ENCODE results near the gene FLAD1.
"Not testable (repeated sequence)": the region's sequence is repeated elsewhere in the genome, so short reads cannot be mapped to it uniquely, and the experiment has no call there.

The FLAD1 gene

GRCh38 chr1:154988058-154988954 lies 5.2 kb downstream of the FLAD1 start:
- Mint-ChIP-seq H3K27me3 (no peaks in the 10 kb centered on the region), H3K36me3 (ENCODE audit: low read depth) (peaks cover 35% of the 10 kb centered on the region), H3K9me3 (no peaks in the 10 kb centered on the region), H3K4me1 (ENCODE audit: low read depth) (peaks cover 14% of the 10 kb centered on the region), H3K4me3 (no peak overlapping the region), H3K27ac (no peak overlapping the region)

- Mint-ChIP-seq H3K27me3 (no peaks in the 10 kb centered on the region), H3K36me3 (ENCODE audit: low read depth) (peaks cover 35% of the 10 kb centered on the region), H3K27ac (no peak overlapping the region), H3K4me1 (ENCODE audit: low read depth) (peaks cover 8% of the 10 kb centered on the region), H3K9me3 (no peaks in the 10 kb centered on the region), H3K4me3 (no peak overlapping the region)
Measured at GRCh38 chr1:154989195-154989860, 6.2 kb downstream of the FLAD1 start.

GRCh38 chr1:154990276-154990675 lies 7.1 kb downstream of the FLAD1 start:
- H3K27ac Mint-ChIP-seq, result no peak overlapping the region
- peaks cover 35% of the 10 kb centered on the region for H3K36me3 Mint-ChIP-seq (ENCODE audit: low read depth)
- H3K27me3 Mint-ChIP-seq, result no peaks in the 10 kb centered on the region
- peaks cover 3% of the 10 kb centered on the region for H3K4me1 Mint-ChIP-seq (ENCODE audit: low read depth)
- H3K4me3 Mint-ChIP-seq, result no peak overlapping the region
- no peaks in the 10 kb centered on the region for H3K9me3 Mint-ChIP-seq

GRCh38 chr1:154992721-154993571 lies 9.8 kb downstream of the FLAD1 start:
- H3K36me3 Mint-ChIP-seq (ENCODE audit: low read depth), result peaks cover 28% of the 10 kb centered on the region
- H3K9me3 Mint-ChIP-seq, result no peaks in the 10 kb centered on the region
- H3K4me3 Mint-ChIP-seq, result no peak overlapping the region
- H3K27ac Mint-ChIP-seq, result no peak overlapping the region
- H3K27me3 Mint-ChIP-seq, result peaks cover 7% of the 10 kb centered on the region
- H3K4me1 Mint-ChIP-seq (ENCODE audit: low read depth), result peaks cover 8% of the 10 kb centered on the region

- Mint-ChIP-seq H3K9me3 (no peaks in the 10 kb centered on the region), H3K27ac (no peak within 1 kb of the TSS), H3K27me3 (peaks cover 7% of the 10 kb centered on the region), H3K36me3 (ENCODE audit: low read depth) (peaks cover 21% of the 10 kb centered on the region), H3K4me3 (no peak within 1 kb of the TSS), H3K4me1 (ENCODE audit: low read depth) (peaks cover 14% of the 10 kb centered on the region)
Measured at GRCh38 chr1:154993572-154994268, 10.6 kb downstream of the FLAD1 start, which contains the start of gene LENEP. Gene LENEP (plus strand): TSS chr1:154993586. CDS start chr1:154993608, 22 bp downstream.

- H3K9me3 Mint-ChIP-seq, result no peaks in the 10 kb centered on the region
- peaks cover 7% of the 10 kb centered on the region for H3K27me3 Mint-ChIP-seq
- no peak overlapping the region for H3K4me3 Mint-ChIP-seq
- peaks cover 16% of the 10 kb centered on the region for H3K36me3 Mint-ChIP-seq (ENCODE audit: low read depth)
- peaks cover 20% of the 10 kb centered on the region for H3K4me1 Mint-ChIP-seq (ENCODE audit: low read depth)
- no peak overlapping the region for H3K27ac Mint-ChIP-seq
Measured at GRCh38 chr1:154994269-154994587, 11.1 kb downstream of the FLAD1 start.

- Mint-ChIP-seq H3K9me3 (no peaks in the 10 kb centered on the region), H3K27me3 (peaks cover 7% of the 10 kb centered on the region), H3K4me3 (no peak overlapping the region), H3K4me1 (ENCODE audit: low read depth) (peaks cover 21% of the 10 kb centered on the region), H3K36me3 (ENCODE audit: low read depth) (peaks cover 12% of the 10 kb centered on the region), H3K27ac (peak overlapping the region; percentile 37)
Measured at GRCh38 chr1:154994591-154994990, 11.4 kb downstream of the FLAD1 start.

- H3K4me3 Mint-ChIP-seq, H3K27ac Mint-ChIP-seq: not testable (repeated sequence)
- peaks cover 29% of the 10 kb centered on the region for H3K4me1 Mint-ChIP-seq (ENCODE audit: low read depth)
Measured at GRCh38 chr1:154995301-154995983, 12.3 kb downstream of the FLAD1 start.

GRCh38 chr1:154996966-154997701 lies 14.0 kb downstream of the FLAD1 start:
- Mint-ChIP-seq H3K4me1 (ENCODE audit: low read depth) (peaks cover 29% of the 10 kb centered on the region), H3K4me3 (no peak overlapping the region), H3K27ac (no peak overlapping the region), H3K9me3 (no peaks in the 10 kb centered on the region), H3K27me3 (peaks cover 7% of the 10 kb centered on the region), H3K36me3 (ENCODE audit: low read depth) (no peaks in the 10 kb centered on the region)

More at GRCh38 chr1:154995301-154995983, 12.3 kb downstream of the FLAD1 start:
- H3K9me3 Mint-ChIP-seq; H3K27me3 Mint-ChIP-seq; H3K36me3 Mint-ChIP-seq (ENCODE audit: low read depth): not testable (repeated sequence)

- peaks cover 7% of the 10 kb centered on the region for H3K27me3 Mint-ChIP-seq
- no peak overlapping the region for H3K27ac Mint-ChIP-seq
Measured at GRCh38 chr1:154998201-154998780, 15.1 kb downstream of the FLAD1 start.

GRCh38 chr1:154998818-154999570 lies 15.8 kb downstream of the FLAD1 start:
- H3K9me3 Mint-ChIP-seq, result no peaks in the 10 kb centered on the region
- no peaks in the 10 kb centered on the region for H3K36me3 Mint-ChIP-seq (ENCODE audit: low read depth)
- H3K4me1 Mint-ChIP-seq (ENCODE audit: low read depth), result peaks cover 35% of the 10 kb centered on the region
- peak overlapping the region; percentile 92 for H3K27ac Mint-ChIP-seq
- peak overlapping the region; percentile 70 for H3K4me3 Mint-ChIP-seq
- H3K27me3 Mint-ChIP-seq, result peaks cover 7% of the 10 kb centered on the region

More at GRCh38 chr1:154998201-154998780, 15.1 kb downstream of the FLAD1 start:
- Mint-ChIP-seq H3K9me3 (no peaks in the 10 kb centered on the region), H3K4me3 (no peak overlapping the region), H3K36me3 (ENCODE audit: low read depth) (no peaks in the 10 kb centered on the region), H3K4me1 (ENCODE audit: low read depth) (peaks cover 29% of the 10 kb centered on the region)

- Mint-ChIP-seq H3K36me3 (ENCODE audit: low read depth) (no peaks in the 10 kb centered on the region), H3K9me3 (no peaks in the 10 kb centered on the region), H3K27me3 (peaks cover 7% of the 10 kb centered on the region), H3K4me1 (ENCODE audit: low read depth) (peaks cover 43% of the 10 kb centered on the region), H3K4me3 (peak overlapping the region; percentile 81), H3K27ac (peak overlapping the region; percentile 93)
Measured at GRCh38 chr1:154999571-155000410, 16.6 kb downstream of the FLAD1 start.
